Prostate gland (tissue), 2 donors: ENCODE measurements around the gene TNFSF13B.

ENCODE experiments used
- CTCF ChIP-seq, 4 experiments: fragments of 200-600 bp in 2 of 4; fragments of 450-650 bp in 2 of 4; sonication (generic) in 2 of 4; IDR thresholded peaks; 1 replicate in 3 of 4; 2 replicates in 1 of 4; pipeline ENCODE4 v1.5.1; 2016 to 2019; ENCODE audit warnings: antibody characterized with exemption in 4 of 4, mild to moderate bottlenecking in 2 of 4, moderate library complexity in 2 of 4
- POLR2A ChIP-seq: fragments of 450-650 bp; IDR thresholded peaks from one replicate; pipeline ENCODE4 v1.6.1; 2016; ENCODE audit warnings: antibody characterized with exemption, mild to moderate bottlenecking

DNA sequence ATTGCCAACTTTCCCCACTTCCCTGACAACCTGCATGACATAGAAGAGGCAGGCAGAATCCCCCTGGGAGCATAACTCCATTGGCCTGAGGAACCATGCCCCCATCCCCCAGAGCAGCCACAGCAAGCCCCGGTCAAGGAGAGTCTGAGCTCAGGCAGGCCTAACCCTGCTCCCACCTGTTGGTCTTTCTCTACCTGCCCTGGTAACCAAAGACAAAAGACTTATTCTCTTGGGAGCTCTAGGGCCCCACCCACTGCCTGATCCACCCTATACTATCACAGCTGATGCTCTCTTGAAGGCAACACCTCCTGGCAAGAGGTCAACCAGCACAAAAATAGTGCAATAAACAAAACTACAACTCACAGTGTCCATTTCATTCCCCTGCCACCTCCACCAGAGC lies 59.3 kb downstream of the TNFSF13B start:
- TF ChIP-seq POLR2A (no peak), CTCF (IDR thresholded peaks at IDR 0.05) (no peak)
